GM21526 (cell line): ENCODE measurements around the gene RNF39.

Source experiments
- ATAC-seq: cut with Tn5 transposase; IDR thresholded peaks from one replicate; pipeline ENCODE4 v1.9.1; 2021; ENCODE audit warnings: moderate library complexity; ENCODE audit not compliant: unreplicated experiment, low FRiP score

The RNF39 gene

GRCh38 chr6:30020626-30021025, 54.9 kb downstream of the RNF39 start:
- ATAC-seq, result no peak
